ENCODE results near the gene PREX1.
"Not testable (repeated sequence)": the region's sequence is repeated elsewhere in the genome, so short reads cannot be mapped to it uniquely, and the experiment has no call there.

The PREX1 gene, protein sequence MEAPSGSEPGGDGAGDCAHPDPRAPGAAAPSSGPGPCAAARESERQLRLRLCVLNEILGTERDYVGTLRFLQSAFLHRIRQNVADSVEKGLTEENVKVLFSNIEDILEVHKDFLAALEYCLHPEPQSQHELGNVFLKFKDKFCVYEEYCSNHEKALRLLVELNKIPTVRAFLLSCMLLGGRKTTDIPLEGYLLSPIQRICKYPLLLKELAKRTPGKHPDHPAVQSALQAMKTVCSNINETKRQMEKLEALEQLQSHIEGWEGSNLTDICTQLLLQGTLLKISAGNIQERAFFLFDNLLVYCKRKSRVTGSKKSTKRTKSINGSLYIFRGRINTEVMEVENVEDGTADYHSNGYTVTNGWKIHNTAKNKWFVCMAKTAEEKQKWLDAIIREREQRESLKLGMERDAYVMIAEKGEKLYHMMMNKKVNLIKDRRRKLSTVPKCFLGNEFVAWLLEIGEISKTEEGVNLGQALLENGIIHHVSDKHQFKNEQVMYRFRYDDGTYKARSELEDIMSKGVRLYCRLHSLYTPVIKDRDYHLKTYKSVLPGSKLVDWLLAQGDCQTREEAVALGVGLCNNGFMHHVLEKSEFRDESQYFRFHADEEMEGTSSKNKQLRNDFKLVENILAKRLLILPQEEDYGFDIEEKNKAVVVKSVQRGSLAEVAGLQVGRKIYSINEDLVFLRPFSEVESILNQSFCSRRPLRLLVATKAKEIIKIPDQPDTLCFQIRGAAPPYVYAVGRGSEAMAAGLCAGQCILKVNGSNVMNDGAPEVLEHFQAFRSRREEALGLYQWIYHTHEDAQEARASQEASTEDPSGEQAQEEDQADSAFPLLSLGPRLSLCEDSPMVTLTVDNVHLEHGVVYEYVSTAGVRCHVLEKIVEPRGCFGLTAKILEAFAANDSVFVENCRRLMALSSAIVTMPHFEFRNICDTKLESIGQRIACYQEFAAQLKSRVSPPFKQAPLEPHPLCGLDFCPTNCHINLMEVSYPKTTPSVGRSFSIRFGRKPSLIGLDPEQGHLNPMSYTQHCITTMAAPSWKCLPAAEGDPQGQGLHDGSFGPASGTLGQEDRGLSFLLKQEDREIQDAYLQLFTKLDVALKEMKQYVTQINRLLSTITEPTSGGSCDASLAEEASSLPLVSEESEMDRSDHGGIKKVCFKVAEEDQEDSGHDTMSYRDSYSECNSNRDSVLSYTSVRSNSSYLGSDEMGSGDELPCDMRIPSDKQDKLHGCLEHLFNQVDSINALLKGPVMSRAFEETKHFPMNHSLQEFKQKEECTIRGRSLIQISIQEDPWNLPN (N-terminal part only)

GRCh38 chr20:48827855-48828733, at the start of gene PREX1:
Gene PREX1 (minus strand): TSS chr20:48827999. CDS start chr20:48827860, 139 bp downstream.
- DNase-seq, result no peak

- DNase-seq, result no peak
Measured at GRCh38 chr20:48877304-48877703, 49.5 kb upstream of the PREX1 start.

DNA sequence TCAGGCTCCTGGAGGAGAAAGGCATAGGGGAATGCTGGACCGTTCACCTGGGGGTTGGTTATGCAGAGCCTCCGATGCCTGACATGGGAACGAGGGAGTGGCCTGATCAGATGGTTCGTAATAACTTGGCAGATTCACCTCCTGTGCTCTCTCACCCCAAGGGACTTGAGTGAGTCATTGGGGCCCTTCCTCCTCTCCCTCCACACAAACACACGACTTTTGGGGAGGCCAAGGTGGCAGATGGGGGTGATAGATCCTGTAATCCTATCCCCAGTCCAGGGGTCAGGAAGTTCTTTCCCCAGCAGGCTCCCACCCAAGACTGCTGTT, 48.1 kb upstream of the PREX1 start:
- no peak for DNase-seq

DNA sequence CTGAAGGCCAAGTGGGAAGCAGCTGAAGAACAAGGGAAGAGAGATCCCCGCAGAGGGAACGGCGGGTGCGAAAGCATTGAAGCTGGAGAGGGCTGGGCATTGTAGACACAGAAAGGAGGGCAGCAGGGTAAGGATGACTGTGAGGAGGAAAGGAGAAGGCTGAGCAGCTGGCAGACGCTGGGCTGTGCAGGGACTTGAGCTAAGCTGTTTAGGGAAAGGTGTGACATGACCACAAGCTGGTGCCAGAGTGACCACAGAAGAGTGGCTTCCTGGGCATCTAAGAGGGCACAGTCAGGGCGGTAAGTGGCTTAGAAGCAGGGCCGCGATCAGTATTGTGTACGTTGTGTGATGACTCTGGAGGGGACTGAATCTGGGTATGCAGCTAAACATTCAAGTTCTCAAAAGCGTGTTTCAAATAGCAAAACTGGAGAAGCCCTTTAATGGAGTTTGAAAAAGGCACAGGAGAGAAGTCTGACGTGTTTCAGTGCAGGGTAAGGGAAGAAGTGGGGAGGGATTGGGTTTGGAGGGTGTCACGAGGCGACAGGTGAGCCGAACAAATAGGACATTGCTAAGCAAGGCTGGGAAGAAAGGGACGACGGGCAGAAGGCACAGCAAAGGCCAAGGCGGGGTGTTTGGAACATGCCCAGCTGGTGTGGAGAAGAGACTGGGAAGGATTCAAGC, 47.6 kb upstream of the PREX1 start:
- no peak for DNase-seq

- DNase-seq, result not testable (repeated sequence)
Measured at GRCh38 chr20:48869442-48869841, 41.6 kb upstream of the PREX1 start.

DNA sequence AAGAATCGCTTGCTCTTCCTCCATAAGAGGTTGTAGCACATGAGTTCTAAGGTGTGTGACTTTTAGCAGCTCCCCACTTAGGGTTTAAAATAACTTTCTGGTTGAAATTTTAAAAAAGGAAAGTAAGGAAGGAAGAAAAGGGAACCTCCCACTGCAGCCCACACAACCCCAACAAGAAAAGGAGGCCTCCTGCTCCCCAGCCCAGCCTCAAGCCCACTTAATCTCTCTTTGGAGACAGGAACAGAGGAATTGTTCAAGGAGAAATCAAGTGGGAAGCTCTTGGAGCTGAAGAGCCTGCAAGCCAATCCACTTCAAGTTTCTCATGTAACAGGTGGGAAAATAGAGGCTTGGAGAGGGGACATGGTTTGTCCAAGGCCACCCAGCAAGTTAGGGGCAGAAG, 39.1 kb upstream of the PREX1 start:
- DNase-seq, result no peak

DNA sequence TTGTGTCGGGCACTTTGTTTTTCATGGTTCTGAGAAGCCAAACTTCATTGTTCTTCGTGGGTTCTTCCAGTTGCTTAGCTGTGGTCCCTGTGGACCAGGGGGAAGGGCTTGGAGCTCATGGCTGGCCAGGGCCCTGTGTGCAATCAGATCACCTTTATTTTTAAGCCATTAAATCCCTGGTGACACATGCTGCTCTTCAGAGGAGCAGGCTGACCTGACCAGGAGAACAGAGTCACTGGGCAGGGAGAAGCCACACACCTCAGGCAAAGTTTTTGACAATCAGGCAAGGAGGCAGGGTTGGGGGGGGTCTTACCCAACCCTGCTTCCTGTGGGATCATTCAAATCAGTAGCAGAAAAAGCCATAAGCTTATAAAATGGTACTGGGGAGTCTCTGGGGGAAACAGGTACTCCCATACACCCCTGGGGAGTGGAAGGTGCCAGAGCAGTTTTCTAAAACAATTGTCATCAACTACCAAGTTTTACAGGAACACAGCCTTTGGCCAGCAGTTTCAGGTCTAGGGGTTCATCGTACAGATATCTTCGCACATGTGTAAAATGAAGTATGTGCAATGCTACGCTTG, 37.0 kb upstream of the PREX1 start:
- no peak for DNase-seq

DNA sequence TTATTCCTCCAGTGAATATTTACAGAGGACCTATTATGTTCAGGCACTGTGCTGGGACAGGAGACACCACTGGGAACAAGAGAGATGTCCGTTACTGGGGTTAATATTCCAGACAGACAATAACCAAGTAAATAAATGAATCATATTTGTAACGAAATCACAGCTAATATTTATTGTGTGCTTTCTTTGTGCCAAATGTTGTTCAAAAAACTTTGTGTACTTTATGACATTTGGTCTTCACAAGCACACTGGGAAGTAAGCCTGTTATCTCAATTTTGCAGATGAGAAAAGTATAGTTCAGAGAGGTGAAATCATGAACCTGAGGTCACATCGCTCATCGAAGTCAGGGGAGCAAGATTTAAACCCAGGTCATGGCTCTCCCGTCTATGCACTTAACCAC, 36.5 kb upstream of the PREX1 start:
- no peak for DNase-seq

GRCh38 chr20:48862279-48862678, 34.5 kb upstream of the PREX1 start:
- DNase-seq, result no peak

DNA sequence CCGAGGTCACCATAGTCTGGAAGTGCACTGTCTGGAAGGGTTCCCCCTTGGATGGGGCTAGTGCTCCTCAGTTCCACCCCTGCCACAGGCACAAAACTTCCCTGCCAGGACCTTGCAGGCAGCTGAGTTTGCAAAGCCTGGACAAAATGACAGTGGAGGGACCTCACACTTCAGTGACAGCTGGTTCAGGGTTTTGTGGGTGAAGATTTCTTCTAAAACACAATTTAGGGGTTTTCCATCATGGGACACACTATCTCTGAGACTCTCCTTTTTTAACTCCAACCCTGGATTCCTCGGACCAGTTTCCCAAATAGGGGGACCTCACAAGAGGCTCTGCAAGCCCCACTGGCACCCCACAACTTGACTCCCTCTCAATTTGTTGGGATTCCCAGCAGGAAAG, 33.6 kb upstream of the PREX1 start:
- no peak for DNase-seq

- no peak for DNase-seq
Measured at GRCh38 chr20:48858075-48858790, 30.4 kb upstream of the PREX1 start.

- DNase-seq, result no peak
Measured at GRCh38 chr20:48856130-48856529, 28.3 kb upstream of the PREX1 start.

DNA sequence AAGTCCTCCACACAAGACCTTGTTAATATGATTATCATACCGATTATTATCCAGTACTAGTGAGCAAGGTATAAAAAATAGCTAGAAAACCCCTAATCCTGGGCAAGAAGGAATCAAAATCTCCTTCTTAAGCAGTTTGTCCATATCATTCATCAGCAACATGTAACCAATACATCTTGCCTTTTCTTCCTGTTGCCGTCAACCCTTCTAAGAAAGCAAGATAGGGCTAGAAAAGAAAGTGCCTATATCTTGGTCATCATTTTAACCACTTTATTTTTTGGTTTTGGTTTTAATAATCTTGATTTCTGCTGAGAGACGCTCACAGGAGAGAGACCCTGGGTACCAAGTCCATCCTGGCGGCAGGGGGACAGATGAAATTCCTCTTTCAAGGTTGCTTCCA, 27.2 kb upstream of the PREX1 start:
- no peak for DNase-seq

DNA sequence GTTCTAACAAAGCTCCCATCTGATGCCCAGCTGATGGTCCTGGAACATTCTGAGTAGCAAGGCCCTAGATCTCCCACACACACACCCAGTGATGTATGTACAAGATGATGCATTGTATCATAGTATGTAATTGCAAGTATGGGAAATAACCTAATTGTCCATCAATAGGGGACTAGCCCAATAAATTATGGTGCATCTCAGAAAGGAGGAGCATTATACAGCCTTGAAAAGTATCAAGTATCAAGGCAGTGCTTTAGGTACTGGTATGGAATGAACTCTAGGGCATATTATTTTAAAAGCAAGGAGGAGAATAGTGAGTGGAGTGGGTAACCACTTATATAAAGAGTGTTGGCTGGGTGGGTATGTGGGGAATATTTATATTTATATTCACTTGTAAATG, 24.8 kb upstream of the PREX1 start:
- DNase-seq, result no peak

DNA sequence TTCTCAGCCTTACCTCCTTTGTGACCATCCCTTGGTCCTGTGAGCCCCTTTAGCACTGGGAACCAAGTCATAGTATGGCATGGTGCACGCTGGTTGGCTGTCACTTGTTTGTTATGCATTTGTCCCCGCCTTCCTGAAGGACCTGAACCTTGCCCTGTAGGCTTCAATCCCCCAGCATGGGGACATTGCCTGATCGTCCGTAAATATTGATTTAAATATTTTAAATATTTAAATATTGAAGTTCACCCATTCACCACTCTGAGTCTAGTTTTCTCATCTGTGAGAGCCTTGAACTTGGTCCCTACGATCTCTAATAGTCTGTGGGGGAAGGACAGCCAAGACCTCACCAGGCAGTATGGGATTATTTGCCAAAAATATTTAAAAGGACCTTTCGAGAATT, 23.8 kb upstream of the PREX1 start:
- DNase-seq, result no peak

GRCh38 chr20:48850977-48851299, 23.1 kb upstream of the PREX1 start:
- peak; percentile 2 for DNase-seq

DNA sequence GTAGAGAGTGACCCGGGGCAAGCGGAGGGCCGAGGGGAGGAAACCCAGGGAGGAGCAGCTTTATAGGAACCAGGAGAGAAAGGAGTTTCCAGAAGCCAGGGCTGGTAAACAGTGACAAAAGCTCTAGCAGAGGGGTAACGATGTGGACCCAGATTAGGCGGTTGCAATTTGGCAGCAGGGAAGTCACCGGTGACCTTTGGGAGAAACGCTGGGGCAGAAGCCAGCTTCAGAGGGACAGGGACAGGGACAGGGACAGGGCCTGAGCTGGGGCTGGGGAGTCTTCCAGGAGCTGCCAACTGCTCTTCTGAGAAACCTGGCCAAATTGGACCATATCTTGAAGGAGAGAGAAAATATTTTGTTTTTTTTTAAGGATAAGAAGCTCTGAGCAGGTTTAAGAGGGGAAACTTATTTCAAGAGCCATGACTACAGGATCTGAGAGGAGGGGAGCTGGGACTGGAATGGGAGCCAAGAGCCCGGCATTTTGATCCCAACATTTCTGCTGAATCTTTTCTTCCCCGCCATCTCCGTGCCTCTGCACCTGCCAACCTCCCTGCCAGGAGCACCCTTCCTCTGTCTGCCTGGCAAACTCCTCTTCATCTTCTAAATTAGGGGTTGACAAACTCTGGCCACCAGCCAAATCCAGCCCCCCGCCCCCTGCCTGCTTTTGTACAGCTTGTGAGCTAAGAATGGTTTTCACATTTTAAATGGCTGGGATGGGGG, 22.6 kb upstream of the PREX1 start:
- peak; percentile 76 for DNase-seq

DNA sequence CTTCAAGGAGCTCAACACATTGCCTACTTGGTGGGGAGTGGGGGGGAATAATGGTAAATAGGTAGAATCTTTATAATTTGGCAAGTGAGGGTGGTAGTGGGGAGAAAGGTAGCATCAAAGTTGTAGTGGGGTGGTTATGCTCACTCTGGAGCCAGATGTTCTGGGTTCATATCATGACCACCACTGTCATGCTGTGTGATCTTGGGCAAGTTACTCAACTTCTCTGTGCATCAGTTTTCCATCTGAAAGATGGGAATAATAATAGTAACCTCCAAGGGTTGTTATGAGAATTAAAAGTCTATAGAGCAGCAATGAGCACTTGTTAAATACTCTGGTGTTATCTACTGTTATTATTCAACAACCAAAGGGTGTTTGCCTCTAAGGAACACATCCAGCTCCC, 22.0 kb upstream of the PREX1 start:
- DNase-seq, result no peak

GRCh38 chr20:48849299-48849698, 21.5 kb upstream of the PREX1 start:
- DNase-seq, result no peak

All from NCI-H1092 (cell line).